Measurements from ENCODE around the gene TMEM223.
"Not testable (repeated sequence)": the region's sequence is repeated elsewhere in the genome, so short reads cannot be mapped to it uniquely, and the experiment has no call there.

TMEM223 gene

GRCh38 chr11:62791501-62792201 lies at the start of gene TMEM223:
Gene TMEM223, minus strand, starts transcription at chr11:62792006. Its CDS starts 12 bp downstream, at chr11:62791994.
- peak; percentile 73 for DNase-seq

- DNase-seq: not testable (repeated sequence)
Observed at GRCh38 chr11:62840721-62841360, 49.0 kb upstream of the TMEM223 start.

- DNase-seq: peak; percentile 88
Observed at GRCh38 chr11:62839050-62839945, 47.5 kb upstream of the TMEM223 start, which contains the start of gene WDR74. Gene WDR74, minus strand, starts transcription at chr11:62839590. Its CDS starts 20 bp downstream, at chr11:62839570.

GRCh38 chr11:62835336-62835735 lies 43.5 kb upstream of the TMEM223 start:
- DNase-seq: no peak

- no peak for DNase-seq
Observed at GRCh38 chr11:62832336-62833234, 40.8 kb upstream of the TMEM223 start, which contains the start of gene TEX54. Gene TEX54, minus strand, starts transcription at chr11:62832841.

GRCh38 chr11:62831520-62832335 lies 39.9 kb upstream of the TMEM223 start, which contains the start of gene STX5:
Gene STX5, minus strand, starts transcription at chr11:62832051. Its CDS starts 808 bp downstream, at chr11:62831243.
- peak; percentile 96 for DNase-seq

GRCh38 chr11:62830904-62831519 lies 39.2 kb upstream of the TMEM223 start:
- DNase-seq: no peak

GRCh38 chr11:62828130-62828529 lies 36.3 kb upstream of the TMEM223 start:
- DNase-seq: not testable (repeated sequence)

GRCh38 chr11:62823677-62824076 lies 31.9 kb upstream of the TMEM223 start:
- DNase-seq: no peak

GRCh38 chr11:62817129-62817528 lies 25.3 kb upstream of the TMEM223 start:
- no peak for DNase-seq

GRCh38 chr11:62816557-62816956 lies 24.8 kb upstream of the TMEM223 start:
- no peak for DNase-seq

GRCh38 chr11:62811659-62812058 lies 19.9 kb upstream of the TMEM223 start:
- DNase-seq: no peak

GRCh38 chr11:62810748-62811147 lies 18.9 kb upstream of the TMEM223 start:
- no peak for DNase-seq

- DNase-seq: no peak
Observed at GRCh38 chr11:62806611-62807121, 14.9 kb upstream of the TMEM223 start.

- DNase-seq: no peak
Observed at GRCh38 chr11:62805961-62806441, 14.2 kb upstream of the TMEM223 start.

GRCh38 chr11:62805076-62805892 lies 13.5 kb upstream of the TMEM223 start, which contains the start of gene NXF1:
Gene NXF1, minus strand, starts transcription at chr11:62805440. Its CDS starts 84 bp downstream, at chr11:62805356.
- peak; percentile 94 for DNase-seq

- no peak for DNase-seq
Observed at GRCh38 chr11:62804310-62805075, 12.7 kb upstream of the TMEM223 start.

GRCh38 chr11:62801071-62801470 lies 9.3 kb upstream of the TMEM223 start:
- DNase-seq: no peak
